Measurements from ENCODE around the gene TGFB2.
A peak's percentile ranks its signal among the peaks of the same experiment; 100 is the strongest.

TGFB2 gene

DNA sequence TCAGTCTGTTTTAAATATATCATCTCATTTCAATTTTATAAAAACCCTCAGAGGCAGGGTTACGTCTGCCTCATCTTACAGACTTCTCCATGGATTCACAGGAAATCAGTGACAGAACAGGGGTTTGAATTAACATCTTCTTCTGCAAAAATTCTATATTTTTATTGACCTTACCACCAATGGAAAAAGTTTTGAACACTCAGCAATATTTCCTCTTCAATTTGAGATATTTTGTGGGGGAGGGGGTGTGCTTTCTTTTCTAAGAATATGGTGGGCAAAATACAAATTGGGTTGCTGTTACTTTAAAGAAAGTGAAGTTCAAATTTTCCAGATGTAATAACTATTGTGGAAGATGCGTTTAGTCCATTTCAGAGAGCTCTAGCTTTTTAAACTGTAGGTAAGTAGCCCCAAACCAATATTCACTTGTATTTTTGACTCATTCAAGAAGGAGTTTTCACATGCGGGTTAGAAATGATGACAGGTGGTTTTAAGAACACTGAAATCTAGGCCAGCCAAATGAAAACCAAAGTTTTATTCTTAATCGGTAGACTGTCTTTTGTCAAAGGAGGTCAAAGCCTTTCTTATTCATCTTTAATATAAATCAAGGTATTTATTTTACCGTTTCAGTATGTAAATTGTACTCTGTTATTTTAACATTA is 17.4 kb downstream of the TGFB2 start:
- H3K27me3 ChIP-seq, result no peaks in the 10 kb centered on the region
- H3K27ac ChIP-seq, result peak overlapping the region; percentile 51 to 73
- DNase-seq, result no peak
- no peaks in the 10 kb centered on the region for H3K9me3 ChIP-seq
- peaks cover 0 to 100% (median 26%) of the 10 kb centered on the region in 4 donors for H3K4me1 ChIP-seq
- no peak overlapping the region for H3K4me3 ChIP-seq
- TF ChIP-seq, protein P1, sequence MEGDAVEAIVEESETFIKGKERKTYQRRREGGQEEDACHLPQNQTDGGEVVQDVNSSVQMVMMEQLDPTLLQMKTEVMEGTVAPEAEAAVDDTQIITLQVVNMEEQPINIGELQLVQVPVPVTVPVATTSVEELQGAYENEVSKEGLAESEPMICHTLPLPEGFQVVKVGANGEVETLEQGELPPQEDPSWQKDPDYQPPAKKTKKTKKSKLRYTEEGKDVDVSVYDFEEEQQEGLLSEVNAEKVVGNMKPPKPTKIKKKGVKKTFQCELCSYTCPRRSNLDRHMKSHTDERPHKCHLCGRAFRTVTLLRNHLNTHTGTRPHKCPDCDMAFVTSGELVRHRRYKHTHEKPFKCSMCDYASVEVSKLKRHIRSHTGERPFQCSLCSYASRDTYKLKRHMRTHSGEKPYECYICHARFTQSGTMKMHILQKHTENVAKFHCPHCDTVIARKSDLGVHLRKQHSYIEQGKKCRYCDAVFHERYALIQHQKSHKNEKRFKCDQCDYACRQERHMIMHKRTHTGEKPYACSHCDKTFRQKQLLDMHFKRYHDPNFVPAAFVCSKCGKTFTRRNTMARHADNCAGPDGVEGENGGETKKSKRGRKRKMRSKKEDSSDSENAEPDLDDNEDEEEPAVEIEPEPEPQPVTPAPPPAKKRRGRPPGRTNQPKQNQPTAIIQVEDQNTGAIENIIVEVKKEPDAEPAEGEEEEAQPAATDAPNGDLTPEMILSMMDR (IDR thresholded peaks at IDR 0.05), result no peak
- intact Hi-C loops (cut with DNase I; ENCODE audit: low total_unique reads), result no loop called here
- no peaks in the 10 kb centered on the region for H3K36me3 ChIP-seq

DNA sequence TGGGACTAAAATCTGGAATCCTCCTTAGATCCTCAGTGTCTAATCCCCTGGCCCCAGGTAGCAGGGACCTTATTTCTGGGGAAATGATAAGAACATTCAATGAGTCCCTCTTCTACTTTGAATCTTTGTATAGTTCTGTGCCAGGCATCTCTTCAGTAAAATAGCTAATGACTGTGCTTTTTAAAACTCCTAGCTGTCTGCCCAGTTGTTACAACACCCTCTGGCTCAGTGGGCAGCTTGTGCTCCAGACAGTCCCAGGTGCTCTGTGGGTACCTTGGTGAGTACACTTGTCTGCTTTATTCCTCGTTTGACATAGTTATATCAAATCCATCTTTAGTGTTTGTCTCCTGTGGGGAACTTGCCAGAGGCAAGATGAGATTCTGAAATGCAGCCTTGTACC is 18.0 kb downstream of the TGFB2 start:
- intact Hi-C loops (cut with DNase I; ENCODE audit: low total_unique reads), result no loop called here
- H3K27ac ChIP-seq, result peak overlapping the region; percentile 51 to 73

DNA sequence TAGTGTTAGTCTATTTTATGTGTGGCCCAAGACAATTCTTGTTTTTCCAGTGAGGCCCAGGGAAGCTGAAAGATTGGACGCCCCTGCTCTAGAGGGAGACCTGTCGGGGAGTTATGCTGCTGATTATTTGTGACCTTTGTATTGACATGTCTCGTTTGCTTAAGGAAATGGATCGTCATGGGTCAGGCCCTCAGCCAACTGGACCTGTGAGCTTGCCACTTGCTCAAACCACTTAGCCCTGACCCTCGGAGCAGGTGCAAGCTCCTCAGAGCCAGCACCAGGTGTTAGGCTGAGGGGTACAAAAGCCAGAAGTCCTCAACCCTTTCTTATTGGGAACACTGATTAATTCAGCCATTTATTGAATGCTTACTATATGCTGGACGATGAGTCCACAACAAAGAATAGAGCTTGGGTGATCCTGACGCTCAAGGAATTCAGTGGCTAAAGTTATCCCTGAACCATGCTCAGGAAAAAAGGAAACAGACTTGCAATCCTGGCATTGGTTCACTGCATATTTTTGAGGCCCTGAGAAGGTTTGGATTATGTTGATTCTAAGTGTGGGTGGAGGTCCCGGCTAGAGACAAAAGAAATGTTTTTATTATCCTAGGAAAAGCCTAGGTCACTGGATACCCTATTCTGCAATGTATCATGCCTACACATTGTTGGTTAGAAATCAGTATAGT is 19.0 kb downstream of the TGFB2 start:
- Histone ChIP-seq H3K9me3 (no peaks in the 10 kb centered on the region), H3K36me3 (no peaks in the 10 kb centered on the region), H3K4me1 (peaks cover 0 to 91% (median 26%) of the 10 kb centered on the region in 4 donors), H3K27me3 (no peaks in the 10 kb centered on the region), H3K27ac (peak overlapping the region; percentile 51 to 73), H3K4me3 (no peak overlapping the region)
- no peak for DNase-seq
- intact Hi-C loops (cut with DNase I; ENCODE audit: low total_unique reads), result no loop called here
- TF ChIP-seq, protein P1 (IDR thresholded peaks at IDR 0.05), result no peak

More for the DNA sequence above, 18.0 kb downstream of the TGFB2 start:
- TF ChIP-seq, protein P1 (IDR thresholded peaks at IDR 0.05), result no peak
- H3K36me3 ChIP-seq, result no peaks in the 10 kb centered on the region
- H3K27me3 ChIP-seq, result no peaks in the 10 kb centered on the region
- H3K9me3 ChIP-seq, result no peaks in the 10 kb centered on the region
- H3K4me3 ChIP-seq, result no peak overlapping the region
- H3K4me1 ChIP-seq, result peaks cover 0 to 100% (median 26%) of the 10 kb centered on the region in 4 donors
- DNase-seq, result no peak

DNA sequence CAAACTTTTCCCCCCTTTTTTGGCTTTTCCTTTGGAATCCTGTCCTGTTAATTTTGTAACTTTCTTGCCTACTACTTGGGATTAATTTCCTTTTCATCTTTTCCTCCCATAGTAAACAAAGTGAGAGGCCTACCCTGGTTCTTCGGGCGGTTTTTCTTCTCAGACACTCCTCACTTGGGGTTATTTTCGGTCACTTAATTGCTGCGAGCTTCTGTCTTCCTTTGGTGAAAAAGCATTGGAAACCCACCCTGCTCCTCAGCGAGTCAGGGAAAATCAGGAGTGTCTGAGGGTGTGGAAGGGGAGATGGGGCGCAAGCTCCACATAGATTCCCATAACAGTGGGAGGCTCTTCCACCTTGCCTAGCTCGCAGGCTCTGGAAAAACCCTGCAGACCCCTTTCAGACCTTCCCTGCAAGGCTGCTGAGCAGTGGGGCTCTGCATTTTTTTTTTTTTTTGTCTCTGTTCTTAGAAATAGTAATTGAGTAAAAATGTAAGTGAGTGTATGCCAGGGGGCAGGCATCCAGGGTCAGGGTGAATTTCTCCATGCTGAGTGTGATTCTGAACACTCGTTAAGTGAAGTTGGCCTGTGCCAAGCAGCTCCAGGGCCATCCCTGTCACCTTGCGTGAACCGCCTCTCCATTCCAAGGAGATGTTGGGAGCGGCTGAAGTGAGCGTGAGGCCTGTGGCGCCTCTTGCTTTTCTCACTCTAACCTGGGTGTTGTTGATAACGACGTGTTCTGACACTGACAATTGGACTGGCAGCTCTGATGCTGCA is 20.3 kb downstream of the TGFB2 start:
- DNase-seq, result peak; percentile 77 to 91
- Histone ChIP-seq H3K9me3 (no peaks in the 10 kb centered on the region), H3K4me1 (peaks cover 0 to 91% (median 34%) of the 10 kb centered on the region in 4 donors), H3K27ac (peak overlapping the region; percentile 51 to 73), H3K27me3 (no peaks in the 10 kb centered on the region), H3K36me3 (no peaks in the 10 kb centered on the region), H3K4me3 (no peak overlapping the region)
- intact Hi-C loops (cut with DNase I; ENCODE audit: low total_unique reads), result no loop called here
- TF ChIP-seq, protein P1 (IDR thresholded peaks at IDR 0.05), result no peak

DNA sequence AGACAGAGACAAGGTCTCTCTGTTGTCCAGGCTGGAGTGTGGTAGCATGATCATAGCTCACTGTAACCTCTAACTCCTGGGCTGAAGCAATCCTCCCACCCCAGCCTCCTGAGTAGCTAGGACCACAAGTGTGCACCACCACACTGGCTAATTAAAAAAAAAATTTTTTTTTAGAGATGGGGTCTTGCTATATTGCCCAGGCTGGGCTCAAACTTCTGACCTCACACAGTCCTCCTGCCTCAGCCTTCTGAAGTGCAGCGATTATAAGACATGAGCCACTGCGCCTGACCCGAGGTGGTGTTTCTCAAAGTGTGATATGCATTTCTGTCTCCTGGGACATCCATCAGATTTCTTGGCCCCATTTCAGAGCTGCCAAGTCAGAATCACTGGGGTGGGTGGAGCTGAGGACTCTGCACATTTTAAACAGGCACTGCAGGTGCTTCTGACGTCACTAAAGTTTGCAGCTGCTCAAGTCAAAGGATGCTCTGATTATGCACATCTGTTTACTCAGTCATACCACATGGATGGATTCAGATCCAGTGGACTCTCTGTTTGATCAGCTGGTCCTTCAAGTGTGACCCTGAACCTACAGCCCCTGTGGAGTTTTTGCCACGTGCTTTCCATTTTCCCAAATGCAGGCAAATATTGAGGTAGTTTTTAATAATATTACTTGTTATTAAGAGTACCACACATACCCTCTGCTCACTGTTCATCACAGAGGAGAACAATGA is 21.4 kb downstream of the TGFB2 start:
- Histone ChIP-seq H3K4me1 (peaks cover 0 to 91% (median 30%) of the 10 kb centered on the region in 4 donors), H3K9me3 (no peaks in the 10 kb centered on the region), H3K27ac (peak overlapping the region; percentile 51 to 73), H3K27me3 (no peaks in the 10 kb centered on the region), H3K36me3 (no peaks in the 10 kb centered on the region), H3K4me3 (no peak overlapping the region)
- intact Hi-C loops (cut with DNase I; ENCODE audit: low total_unique reads), result no loop called here
- no peak for DNase-seq
- TF ChIP-seq, protein P1 (IDR thresholded peaks at IDR 0.05), result no peak
